Neuronal stem cell (in vitro differentiated cells): ENCODE data around the gene MVD.
A peak's percentile ranks its signal among the peaks of the same experiment; 100 is the strongest.

ENCODE experiments used
- DNase-seq: peaks from one replicate; pipeline ENCODE4 v3.0.0-alpha.2; 2013; ENCODE audit warnings: low spot score
- H2AFZ ChIP-seq: one replicate; pipeline ENCODE4 v1.6.1; 2013; ENCODE audit warnings: mild to moderate bottlenecking, low read length, inconsistent platforms
- H2AK5ac ChIP-seq: 2 replicates; pipeline ENCODE4 v1.6.1; 2013; ENCODE audit warnings: low read depth, mild to moderate bottlenecking, inconsistent platforms, low read length, moderate library complexity, mixed read lengths
- H2BK120ac ChIP-seq: 2 replicates; pipeline ENCODE4 v1.6.1; 2013; ENCODE audit warnings: low read depth, mild to moderate bottlenecking, inconsistent platforms, low read length, moderate library complexity, mixed read lengths
- H2BK12ac ChIP-seq: one replicate; pipeline ENCODE4 v1.6.1; 2013; ENCODE audit warnings: low read length, inconsistent platforms
- H2BK15ac ChIP-seq: 2 replicates; pipeline ENCODE4 v1.6.1; 2013; ENCODE audit warnings: mild to moderate bottlenecking, low read length, inconsistent platforms, mixed read lengths
- H2BK5ac ChIP-seq: one replicate; pipeline ENCODE4 v1.6.1; 2013; ENCODE audit warnings: inconsistent platforms, mild to moderate bottlenecking, low read length, moderate library complexity
- H3K14ac ChIP-seq: one replicate; pipeline ENCODE4 v1.6.1; 2013; ENCODE audit warnings: low read length, inconsistent platforms
- H3K18ac ChIP-seq: 2 replicates; pipeline ENCODE4 v1.6.1; 2013; ENCODE audit warnings: low read length, inconsistent platforms
- H3K23ac ChIP-seq: 2 replicates; pipeline ENCODE4 v1.6.1; 2013; ENCODE audit warnings: low read depth, mild to moderate bottlenecking, mixed read lengths, low read length, inconsistent platforms; ENCODE audit not compliant: poor library complexity
- H3K27ac ChIP-seq: replicated peaks from 3 replicates; pipeline ENCODE4 v1.5.1; 2013; ENCODE audit warnings: low read length, inconsistent platforms
- H3K27me3 ChIP-seq, 3 experiments: 2 replicates each; pipeline ENCODE4 v1.6.1; 2013; ENCODE audit warnings: low read length in 3 of 3, mild to moderate bottlenecking in 2 of 3, inconsistent platforms in 1 of 3, low read depth in 1 of 3, mixed read lengths in 1 of 3, moderate library complexity in 1 of 3; ENCODE audit not compliant: control insufficient read depth in 3 of 3, insufficient read depth in 3 of 3
- H3K36me3 ChIP-seq, 2 donors: replicated peaks in 1 of 2; 2 replicates each; pipeline ENCODE4 v1.6.1; 2013; ENCODE audit warnings: low read length in 2 of 2; ENCODE audit not compliant: control insufficient read depth in 2 of 2, insufficient read depth in 2 of 2
- H3K4ac ChIP-seq: 2 replicates; pipeline ENCODE4 v1.6.1; 2013; ENCODE audit warnings: inconsistent platforms, mild to moderate bottlenecking, low read length, moderate library complexity
- H3K4me1 ChIP-seq, 2 donors: 1 replicate in 1 of 2; 2 replicates in 1 of 2; pipeline ENCODE4 v1.6.1; 2013; ENCODE audit warnings: low read length in 2 of 2, low read depth in 1 of 2; ENCODE audit not compliant: control insufficient read depth in 2 of 2, insufficient read depth in 1 of 2
- H3K4me2 ChIP-seq: one replicate; pipeline ENCODE4 v1.6.1; 2013; ENCODE audit warnings: mild to moderate bottlenecking, low read length, inconsistent platforms; ENCODE audit not compliant: insufficient read depth, poor library complexity, severe bottlenecking
- H3K4me3 ChIP-seq, 2 donors: 2 replicates each; pipeline ENCODE4 v1.5.1; 2013; ENCODE audit warnings: low read length in 2 of 2, mild to moderate bottlenecking in 2 of 2, inconsistent platforms in 1 of 2, moderate library complexity in 1 of 2
- H3K79me1 ChIP-seq: one replicate; pipeline ENCODE4 v1.6.1; 2013; ENCODE audit warnings: low read depth, mild to moderate bottlenecking, inconsistent platforms, low read length, moderate library complexity
- H3K9ac ChIP-seq: one replicate; pipeline ENCODE4 v1.6.1; 2013; ENCODE audit warnings: mild to moderate bottlenecking, low read depth, low read length, inconsistent platforms; ENCODE audit not compliant: poor library complexity
- H3K9me3 ChIP-seq, 2 donors: replicated peaks in 1 of 2; 2 replicates each; pipeline versions ENCODE3 to v1.6.1; 2013; ENCODE audit warnings: low read length in 2 of 2, mild to moderate bottlenecking in 2 of 2, inconsistent platforms in 1 of 2, low read depth in 1 of 2, mixed read lengths in 1 of 2, moderate library complexity in 1 of 2; ENCODE audit not compliant: control insufficient read depth in 2 of 2, insufficient read depth in 1 of 2
- H4K8ac ChIP-seq: one replicate; pipeline ENCODE4 v1.6.1; 2013; ENCODE audit warnings: low read depth, mild to moderate bottlenecking, inconsistent platforms, low read length, moderate library complexity
- H4K91ac ChIP-seq: one replicate; pipeline ENCODE4 v1.6.1; 2013; ENCODE audit warnings: low read length, low read depth, mild to moderate bottlenecking, inconsistent platforms; ENCODE audit not compliant: poor library complexity
- WGBS, 2 donors: extraction: QIAGEN DNeasy Blood & Tissue Kit; methylation state at CpG; one replicate each; pipeline ENCODE4 v1.1.7; 2013; ENCODE audit warnings: missing lambda C conversion rate in 2 of 2, mixed read lengths in 1 of 2; ENCODE audit not compliant: insufficient read length in 2 of 2, insufficient replicate concordance in 1 of 2; ENCODE audit errors: extremely low coverage in 2 of 2; 5-methylcytosine and 5-hydroxymethylcytosine counted together

The MVD gene

GRCh38 chr16:88651276-88651988, 11.5 kb downstream of the MVD start:
- H3K4me1 ChIP-seq: peaks cover 14 to 17% of the 10 kb centered on the region in 2 donors
- H2AFZ ChIP-seq: no peak overlapping the region
- H4K91ac ChIP-seq: no peak overlapping the region
- H3K18ac ChIP-seq: peak overlapping the region; percentile 83
- H3K14ac ChIP-seq: no peak overlapping the region
- H2BK15ac ChIP-seq: peak overlapping the region; percentile 26
- peak overlapping the region; percentile 81 for H2AK5ac ChIP-seq
- no peak overlapping the region for H3K4ac ChIP-seq
- no peak overlapping the region for H4K8ac ChIP-seq
- H3K27ac ChIP-seq: peak overlapping the region; percentile 6
- no peak overlapping the region for H2BK5ac ChIP-seq
- no peak overlapping the region for H2BK120ac ChIP-seq
- H3K4me2 ChIP-seq: peak overlapping the region; percentile 98
- peak overlapping the region; percentile 99 for H3K23ac ChIP-seq
- peak overlapping the region; percentile 21 for H3K9ac ChIP-seq
- H3K27me3 ChIP-seq: no peaks in the 10 kb centered on the region
- no peaks in the 10 kb centered on the region for H3K9me3 ChIP-seq
- WGBS, 2 donors: no CpG with 5 or more reads among the region's 24 CpGs
- H3K79me1 ChIP-seq: peaks cover 16% of the 10 kb centered on the region
- peaks cover 31 to 55% of the 10 kb centered on the region in 2 donors for H3K36me3 ChIP-seq
- no peak for DNase-seq
- H3K4me3 ChIP-seq: peak overlapping the region; percentile 3 to 47
- H2BK12ac ChIP-seq: peak overlapping the region; percentile 30

GRCh38 chr16:88650749-88651275, 12.1 kb downstream of the MVD start, which contains the start of gene CYBA:
Gene CYBA (minus strand): TSS chr16:88651053. CDS start chr16:88651013, 40 bp downstream.
- no CpG with 5 or more reads among the region's 41 CpGs for WGBS, 2 donors
- Histone ChIP-seq H3K4me3 (peak within 1 kb of the TSS; percentile 47 to 92), H3K4me1 (peaks cover 14 to 17% of the 10 kb centered on the region in 2 donors), H4K8ac (no peak within 1 kb of the TSS), H2BK5ac (peak within 1 kb of the TSS; percentile 75), H2BK15ac (peak within 1 kb of the TSS; percentile 89), H2AK5ac (peak within 1 kb of the TSS; percentile 90), H3K14ac (peak within 1 kb of the TSS; percentile 96), H3K79me1 (peaks cover 18% of the 10 kb centered on the region), H2AFZ (peak within 1 kb of the TSS; percentile 68), H3K9ac (peak within 1 kb of the TSS; percentile 99), H4K91ac (no peak within 1 kb of the TSS), H3K9me3 (no peaks in the 10 kb centered on the region), H3K18ac (peak within 1 kb of the TSS; percentile 98), H3K4ac (peak within 1 kb of the TSS; percentile 53), H3K36me3 (peaks cover 25 to 49% of the 10 kb centered on the region in 2 donors), H3K23ac (peak within 1 kb of the TSS; percentile 99), H2BK120ac (peak within 1 kb of the TSS; percentile 72), H3K4me2 (peak within 1 kb of the TSS; percentile 98), H3K27ac (peak within 1 kb of the TSS; percentile 67), H2BK12ac (peak within 1 kb of the TSS; percentile 73), H3K27me3 (no peaks in the 10 kb centered on the region)
- peak; percentile 44 for DNase-seq

- Histone ChIP-seq H3K4me1 (peaks cover 16 to 21% of the 10 kb centered on the region in 2 donors), H2AK5ac (peak overlapping the region; percentile 90), H3K4me2 (peak overlapping the region; percentile 98), H3K23ac (peak overlapping the region; percentile 99), H2BK12ac (peak overlapping the region; percentile 41), H3K4ac (peak overlapping the region; percentile 53), H3K79me1 (peaks cover 18% of the 10 kb centered on the region), H3K4me3 (peak overlapping the region; percentile 47 to 92), H4K91ac (no peak overlapping the region), H2BK120ac (peak overlapping the region; percentile 72), H3K9ac (peak overlapping the region; percentile 99), H2BK15ac (peak overlapping the region; percentile 89), H3K36me3 (peaks cover 21 to 42% of the 10 kb centered on the region in 2 donors), H3K18ac (peak overlapping the region; percentile 98), H3K27ac (no peak overlapping the region), H3K27me3 (no peaks in the 10 kb centered on the region), H2AFZ (peak overlapping the region; percentile 68), H4K8ac (no peak overlapping the region), H2BK5ac (peak overlapping the region; percentile 75), H3K9me3 (no peaks in the 10 kb centered on the region), H3K14ac (peak overlapping the region; percentile 96)
- no peak for DNase-seq
- no CpG with 5 or more reads among the region's 37 CpGs for WGBS, 2 donors
These were observed 12.8 kb downstream of the MVD start for GRCh38 chr16:88649924-88650748.
